Activated naive CD8-positive, alpha-beta T cell treated with anti-CD3 and anti-CD28 coated beads, Interleukin-2, amount 10 ng/mL, durations not matched to agents 7 days and 5 days (primary cell): ENCODE measurements around the gene OCIAD2. TPM values are rescaled to one million over a fixed set of nuclear protein-coding genes. Genes with fewer than 3 reads are reported as not detected.
"Not testable (repeated sequence)": the region's sequence is repeated elsewhere in the genome, so short reads cannot be mapped to it uniquely, and the experiment has no call there.

Source experiments
- ATAC-seq: fragments of 150-1000 bp; cut with Tn5 transposase; one replicate; pipeline ENCODE4 v1.10.0; 2021; ENCODE audit warnings: low read depth, moderate library complexity
- POLR2A ChIA-PET: fragments of 350-600 bp; sonication (Branson Sonifier 250); formaldehyde crosslinking; loops from one replicate; lab custom pipeline; 2021; ENCODE audit warnings: antibody characterized with exemption; lab: Charles Lee
- DNase-seq: peaks from one replicate; pipeline ENCODE4 v3.0.0; 2021
- H3K27ac Mint-ChIP-seq: one replicate; pipeline ENCODE4 v1.8.0; 2022; ENCODE audit warnings: mild to moderate bottlenecking, mixed read lengths
- H3K27me3 Mint-ChIP-seq: one replicate; pipeline ENCODE4 v1.8.0; 2022; ENCODE audit warnings: mild to moderate bottlenecking, moderate library complexity, mixed read lengths
- H3K36me3 Mint-ChIP-seq: one replicate; pipeline ENCODE4 v1.8.0; 2021; ENCODE audit warnings: mild to moderate bottlenecking, mixed read lengths
- H3K4me1 Mint-ChIP-seq: one replicate; pipeline ENCODE4 v1.8.0; 2021; ENCODE audit warnings: mixed read lengths
- H3K4me3 Mint-ChIP-seq: one replicate; pipeline ENCODE4 v1.8.0; 2022; ENCODE audit warnings: mild to moderate bottlenecking, moderate library complexity, mixed read lengths
- H3K9me3 Mint-ChIP-seq: one replicate; pipeline ENCODE4 v1.8.0; 2021; ENCODE audit warnings: mixed read lengths
- total RNA-seq, 2 experiments: library from RNA; stranded (reverse); gene quantifications; one replicate each; pipeline ENCODE4 v1.2.3, GENCODE V29; 2021

The OCIAD2 gene
- total RNA-seq, 2 experiments from 2014 or later: 85.1 to 85.7 TPM

- Mint-ChIP-seq H3K4me1 (no peaks in the 10 kb centered on the region), H3K27ac (no peak overlapping the region), H3K36me3 (no peaks in the 10 kb centered on the region), H3K27me3 (no peaks in the 10 kb centered on the region), H3K4me3 (no peak overlapping the region), H3K9me3 (no peaks in the 10 kb centered on the region)
- POLR2A ChIA-PET: interaction anchor here (0.6 kb wide), 1 partner anchor 90 kb away, joined by 4 read pairs; no protein-coding TSS in a partner anchor
- DNase-seq (no peak), ATAC-seq (no peak)
Observed at GRCh38 chr4:48930654-48931053, 24.1 kb upstream of the OCIAD2 start.

DNA sequence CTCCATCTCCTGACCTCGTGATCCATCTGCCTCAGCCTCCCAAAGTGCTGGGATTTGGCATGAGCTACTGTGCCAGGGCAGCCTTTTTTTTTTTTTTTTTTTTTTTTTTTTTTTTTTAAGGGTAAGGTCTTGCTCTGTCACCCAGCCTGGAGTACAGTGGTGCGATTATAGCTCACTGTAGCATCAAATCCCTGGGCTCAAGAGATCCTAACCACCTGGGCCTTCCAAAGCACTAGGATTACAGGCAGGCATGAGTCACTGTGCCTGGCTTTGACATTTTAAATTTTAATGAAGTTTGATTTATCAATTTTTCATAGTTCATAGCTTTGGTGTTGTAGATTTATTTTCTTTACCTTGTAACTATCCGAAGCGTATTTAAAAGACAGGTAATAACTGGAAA is 17.8 kb upstream of the OCIAD2 start:
- no peak overlapping the region for H3K27ac Mint-ChIP-seq
- no peaks in the 10 kb centered on the region for H3K4me1 Mint-ChIP-seq
- ATAC-seq (no peak), DNase-seq (no peak)
- no peaks in the 10 kb centered on the region for H3K36me3 Mint-ChIP-seq
- H3K27me3 Mint-ChIP-seq: no peaks in the 10 kb centered on the region
- peaks cover 2% of the 10 kb centered on the region for H3K9me3 Mint-ChIP-seq
- no peak overlapping the region for H3K4me3 Mint-ChIP-seq
- POLR2A ChIA-PET: no interaction called here

- ATAC-seq, POLR2A ChIA-PET, H3K36me3 Mint-ChIP-seq: not testable (repeated sequence)
Observed at GRCh38 chr4:48923065-48923464, 16.5 kb upstream of the OCIAD2 start.

DNA sequence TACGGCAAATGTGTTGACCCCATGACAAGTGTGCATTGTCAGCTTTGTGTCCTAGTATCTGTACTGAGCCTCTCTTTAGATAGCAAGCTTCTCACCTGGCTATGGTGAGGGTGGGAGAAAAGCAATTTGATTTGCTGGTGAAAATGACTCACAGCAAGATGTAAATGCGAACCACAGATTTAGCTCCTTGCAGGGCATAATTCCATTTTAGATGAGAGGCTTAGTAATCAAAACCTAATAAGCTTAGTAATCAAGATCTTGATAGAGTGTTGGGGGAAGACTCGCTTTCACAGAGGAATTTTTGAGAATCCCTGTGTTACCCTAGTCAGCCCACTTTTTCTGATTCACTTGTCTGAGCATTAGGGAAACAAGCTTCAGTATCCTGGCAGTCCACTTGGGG is 7.7 kb upstream of the OCIAD2 start:
- no peak overlapping the region for H3K27ac Mint-ChIP-seq
- ATAC-seq (no peak), DNase-seq (no peak)
- H3K36me3 Mint-ChIP-seq: peaks cover 1% of the 10 kb centered on the region
- POLR2A ChIA-PET: no interaction called here
- H3K4me1 Mint-ChIP-seq: peaks cover 2% of the 10 kb centered on the region
- H3K9me3 Mint-ChIP-seq: peaks cover 1% of the 10 kb centered on the region
- H3K4me3 Mint-ChIP-seq: no peak overlapping the region
- no peaks in the 10 kb centered on the region for H3K27me3 Mint-ChIP-seq

More at GRCh38 chr4:48923065-48923464, 16.5 kb upstream of the OCIAD2 start:
- DNase-seq, H3K27me3 Mint-ChIP-seq, H3K4me1 Mint-ChIP-seq, H3K27ac Mint-ChIP-seq, H3K4me3 Mint-ChIP-seq, H3K9me3 Mint-ChIP-seq: not testable (repeated sequence)

- H3K9me3 Mint-ChIP-seq: peaks cover 1% of the 10 kb centered on the region
- DNase-seq (no peak), ATAC-seq (no peak)
- no peak overlapping the region for H3K4me3 Mint-ChIP-seq
- H3K27ac Mint-ChIP-seq: no peak overlapping the region
- H3K27me3 Mint-ChIP-seq: no peaks in the 10 kb centered on the region
- POLR2A ChIA-PET: interaction anchor here (0.7 kb wide), 1 partner anchor 59 kb away, joined by 5 read pairs; no protein-coding TSS in a partner anchor
- peaks cover 2% of the 10 kb centered on the region for H3K4me1 Mint-ChIP-seq
- peaks cover 1% of the 10 kb centered on the region for H3K36me3 Mint-ChIP-seq
Observed at GRCh38 chr4:48913346-48913745, 6.8 kb upstream of the OCIAD2 start.

GRCh38 chr4:48912349-48912748 is 5.8 kb upstream of the OCIAD2 start:
- Mint-ChIP-seq H3K27me3 (no peaks in the 10 kb centered on the region), H3K9me3 (peaks cover 1% of the 10 kb centered on the region), H3K4me1 (peaks cover 2% of the 10 kb centered on the region), H3K36me3 (peaks cover 1% of the 10 kb centered on the region), H3K4me3 (no peak overlapping the region), H3K27ac (no peak overlapping the region)
- ATAC-seq (no peak), DNase-seq (no peak)
- POLR2A ChIA-PET: no interaction called here

DNA sequence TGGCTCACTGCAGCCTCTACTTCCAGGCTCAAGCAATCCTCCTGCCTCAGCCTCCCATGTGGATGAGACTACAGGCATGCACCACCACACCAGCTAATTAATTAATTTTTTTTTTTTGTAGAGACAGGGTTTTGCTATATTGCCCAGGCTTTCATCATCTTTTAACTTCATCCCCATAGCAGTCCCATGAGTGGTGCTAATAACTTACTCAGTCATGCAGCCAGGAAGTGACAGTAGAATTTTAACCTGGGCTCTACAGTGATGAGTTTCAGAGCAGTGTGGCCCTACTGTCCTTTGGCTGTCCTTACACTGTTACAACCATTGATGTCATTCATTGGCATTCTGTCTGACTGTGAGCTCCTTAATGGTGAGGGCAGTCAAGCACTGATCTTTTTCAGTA is 3.9 kb upstream of the OCIAD2 start:
- no peak for DNase-seq
- Mint-ChIP-seq H3K4me3 (no peak overlapping the region), H3K36me3 (peaks cover 1% of the 10 kb centered on the region), H3K9me3 (peaks cover 1% of the 10 kb centered on the region), H3K4me1 (peaks cover 12% of the 10 kb centered on the region), H3K27ac (no peak overlapping the region), H3K27me3 (no peaks in the 10 kb centered on the region)
- POLR2A ChIA-PET: no interaction called here
- no peak for ATAC-seq

DNA sequence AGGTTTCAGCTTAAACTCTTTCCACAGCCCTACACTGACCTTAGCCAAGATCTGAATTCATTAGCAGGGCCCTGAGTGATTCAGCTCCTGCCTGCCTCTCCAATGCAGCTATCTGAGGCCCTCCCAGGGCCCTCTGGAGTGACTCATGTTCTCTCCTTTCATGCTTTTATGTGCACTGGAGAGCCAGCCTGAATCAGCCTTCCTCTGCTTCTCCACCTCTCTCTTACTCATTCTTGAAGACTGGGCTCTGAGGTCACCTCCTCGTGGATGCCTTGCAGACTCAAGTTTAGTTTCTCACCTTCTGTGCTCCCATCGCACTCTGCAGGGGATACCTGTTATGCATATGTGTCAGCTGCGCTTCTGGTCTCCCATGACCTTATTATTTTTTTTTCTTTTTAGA is 3.1 kb upstream of the OCIAD2 start:
- POLR2A ChIA-PET: no interaction called here
- H3K36me3 Mint-ChIP-seq: peaks cover 7% of the 10 kb centered on the region
- no peak for DNase-seq
- H3K4me1 Mint-ChIP-seq: peaks cover 20% of the 10 kb centered on the region
- no peak overlapping the region for H3K27ac Mint-ChIP-seq
- H3K9me3 Mint-ChIP-seq: peaks cover 1% of the 10 kb centered on the region
- peak; percentile 18 for ATAC-seq
- H3K27me3 Mint-ChIP-seq: no peaks in the 10 kb centered on the region
- no peak overlapping the region for H3K4me3 Mint-ChIP-seq

DNA sequence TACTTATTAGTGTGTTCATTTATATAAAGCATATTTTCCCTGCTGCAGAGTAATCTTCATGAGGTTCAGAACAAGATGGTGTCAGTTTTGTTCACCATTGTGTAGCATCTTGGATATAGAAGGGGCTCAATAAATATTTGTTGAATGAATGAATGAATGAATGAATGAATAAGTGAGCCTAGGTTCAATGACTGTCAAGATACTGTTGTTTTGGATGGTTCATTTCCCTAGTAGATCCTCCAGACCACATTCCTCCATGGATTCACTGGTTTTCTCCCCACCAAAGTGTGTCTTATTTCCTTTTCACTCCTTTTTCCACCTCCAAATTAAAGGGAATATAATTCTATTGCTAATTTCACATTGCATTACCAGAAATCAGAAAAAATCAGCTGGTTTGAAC is 2.1 kb upstream of the OCIAD2 start:
- peaks cover 1% of the 10 kb centered on the region for H3K9me3 Mint-ChIP-seq
- peaks cover 26% of the 10 kb centered on the region for H3K4me1 Mint-ChIP-seq
- H3K27me3 Mint-ChIP-seq: no peaks in the 10 kb centered on the region
- peaks cover 11% of the 10 kb centered on the region for H3K36me3 Mint-ChIP-seq
- DNase-seq: no peak
- H3K4me3 Mint-ChIP-seq: no peak overlapping the region
- H3K27ac Mint-ChIP-seq: no peak overlapping the region
- POLR2A ChIA-PET: no interaction called here
- no peak for ATAC-seq

GRCh38 chr4:48907706-48908477 is 1.3 kb upstream of the OCIAD2 start:
- ATAC-seq: no peak
- POLR2A ChIA-PET: interaction anchor here (3.3 kb wide), 1 partner anchor 128 kb away, joined by 18 read pairs; the partner anchor contains the start of gene FRYL
- Mint-ChIP-seq H3K4me3 (no peak overlapping the region), H3K27me3 (no peaks in the 10 kb centered on the region), H3K4me1 (peaks cover 26% of the 10 kb centered on the region), H3K27ac (peak overlapping the region; percentile 42), H3K36me3 (peaks cover 14% of the 10 kb centered on the region), H3K9me3 (peaks cover 1% of the 10 kb centered on the region)
- DNase-seq: no peak

- Mint-ChIP-seq H3K4me3 (peak overlapping the region; percentile 84), H3K27ac (peak overlapping the region; percentile 78), H3K4me1 (peaks cover 29% of the 10 kb centered on the region), H3K36me3 (peaks cover 25% of the 10 kb centered on the region), H3K27me3 (no peaks in the 10 kb centered on the region), H3K9me3 (no peaks in the 10 kb centered on the region)
- POLR2A ChIA-PET: interaction anchor here (0.6 to 3.3 kb wide), 3 partner anchors 74 to 694 kb away, joined by 3 to 18 read pairs (median 7); partner anchors contain the start of gene FRYL
- ATAC-seq (no peak), DNase-seq (no peak)
Observed at GRCh38 chr4:48905363-48906015, 1.1 kb downstream of the OCIAD2 start.

GRCh38 chr4:48904541-48905142 is 1.9 kb downstream of the OCIAD2 start:
- ATAC-seq: no peak
- peaks cover 33% of the 10 kb centered on the region for H3K4me1 Mint-ChIP-seq
- DNase-seq: no peak
- POLR2A ChIA-PET: interaction anchor here (0.6 to 3.3 kb wide), 2 partner anchors 125 to 693 kb away, joined by 3 to 18 read pairs; partner anchors contain the start of gene FRYL
- H3K27ac Mint-ChIP-seq: peak overlapping the region; percentile 78
- H3K9me3 Mint-ChIP-seq: no peaks in the 10 kb centered on the region
- H3K27me3 Mint-ChIP-seq: no peaks in the 10 kb centered on the region
- H3K36me3 Mint-ChIP-seq: peaks cover 29% of the 10 kb centered on the region
- H3K4me3 Mint-ChIP-seq: peak overlapping the region; percentile 84

- no peak for DNase-seq
- Mint-ChIP-seq H3K27me3 (no peaks in the 10 kb centered on the region), H3K4me1 (peaks cover 38% of the 10 kb centered on the region), H3K9me3 (no peaks in the 10 kb centered on the region), H3K4me3 (no peak overlapping the region), H3K27ac (no peak overlapping the region), H3K36me3 (peaks cover 34% of the 10 kb centered on the region)
- no peak for ATAC-seq
- POLR2A ChIA-PET: no interaction called here
Observed at GRCh38 chr4:48904101-48904500, 2.5 kb downstream of the OCIAD2 start.
